ENCODE measurements around the gene ABCF3. TPM values are rescaled to one million over a fixed set of nuclear protein-coding genes. Genes with fewer than 3 reads are reported as not detected.

Gene ABCF3
- 10 to 100 TPM; 60.4 TPM for total RNA-seq

DNA sequence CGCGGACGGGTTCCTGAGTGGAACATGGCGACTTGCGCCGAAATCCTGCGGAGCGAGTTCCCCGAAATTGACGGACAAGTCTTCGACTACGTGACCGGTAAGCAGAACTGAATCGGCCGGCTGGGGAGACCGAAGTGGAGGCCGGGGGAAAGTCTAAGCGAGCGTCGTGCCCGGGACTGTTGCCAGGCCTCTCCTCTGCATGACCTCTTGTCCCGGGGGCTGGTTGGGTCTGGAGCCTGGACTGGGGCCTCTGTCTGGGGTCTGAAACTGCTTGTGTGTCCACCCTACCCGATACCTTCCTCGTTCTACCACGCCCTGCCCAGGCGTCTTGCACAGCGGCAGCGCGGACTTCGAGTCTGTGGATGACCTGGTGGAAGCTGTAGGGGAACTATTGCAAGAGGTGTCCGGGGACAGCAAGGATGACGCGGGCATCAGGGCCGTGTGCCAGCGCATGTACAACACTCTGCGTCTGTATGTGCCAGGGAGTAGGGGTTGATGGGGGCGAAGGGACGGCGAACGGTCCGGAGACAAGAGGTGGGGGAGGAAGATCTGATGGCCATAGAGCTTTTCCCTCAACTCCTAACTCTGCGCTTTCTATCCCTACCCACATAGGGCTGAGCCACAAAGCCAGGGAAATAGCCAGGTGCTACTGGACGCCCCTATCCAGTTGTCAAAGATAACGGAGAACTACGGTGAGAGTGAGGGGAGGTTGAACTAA lies at the start of gene ABCF3:
Gene ABCF3, plus strand, starts transcription at position 16 of the 718 bp plus-strand sequence. Its CDS starts 9 bp downstream, at position 25.

GRCh38 chr3:184154885-184155643 lies 30.9 kb upstream of the ABCF3 start, which contains the start of gene DVL3:
TSS of gene DVL3 (plus strand) at chr3:184155377. CDS start at chr3:184155636, 259 bp downstream.

DNA sequence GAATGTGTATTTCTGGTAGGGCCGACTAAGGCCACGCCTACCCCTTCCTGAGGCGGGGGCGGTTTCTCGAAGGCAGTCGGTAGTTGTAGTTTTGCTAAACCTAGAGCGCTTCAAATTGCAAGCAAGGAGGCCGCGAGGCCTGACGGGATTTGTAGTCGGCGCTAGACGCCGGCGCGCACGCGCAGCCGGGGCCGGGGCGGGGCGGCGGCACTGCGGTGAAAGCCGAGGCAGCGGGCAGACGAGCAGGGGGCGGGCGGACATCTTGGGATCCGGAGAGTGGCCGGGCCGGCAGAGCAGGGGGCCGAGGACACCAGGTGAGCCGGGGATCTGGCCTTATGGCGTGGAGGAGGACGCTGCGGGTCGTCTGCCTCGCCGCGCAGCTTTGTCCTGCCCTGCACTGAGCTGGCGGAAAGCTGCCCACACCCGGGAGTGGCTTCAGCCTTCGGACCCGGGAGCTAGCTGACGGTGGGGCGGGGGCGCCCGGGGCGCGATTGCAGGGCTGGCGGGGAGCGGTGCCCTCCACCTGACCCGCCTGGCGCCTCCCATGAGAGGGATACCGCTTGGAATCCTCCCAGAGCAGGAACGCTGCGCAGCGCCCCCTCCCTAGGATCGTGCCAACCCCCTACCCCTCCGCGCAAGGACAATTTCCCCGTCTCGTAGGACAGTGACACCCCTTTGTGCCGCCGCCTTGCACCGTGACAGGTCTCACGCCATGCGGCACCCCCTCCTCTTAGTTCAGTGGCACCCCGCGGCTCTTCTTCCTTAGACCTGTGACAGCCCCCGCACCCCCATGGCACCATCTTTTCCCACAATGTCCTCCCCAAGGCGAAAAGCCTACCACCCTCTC lies 11.1 kb upstream of the ABCF3 start, which contains the start of gene AP2M1:
Gene AP2M1, plus strand, starts transcription at position 210 of the 847 bp plus-strand sequence. CDS start 2,139 bp downstream, outside the sequence.

DNA sequence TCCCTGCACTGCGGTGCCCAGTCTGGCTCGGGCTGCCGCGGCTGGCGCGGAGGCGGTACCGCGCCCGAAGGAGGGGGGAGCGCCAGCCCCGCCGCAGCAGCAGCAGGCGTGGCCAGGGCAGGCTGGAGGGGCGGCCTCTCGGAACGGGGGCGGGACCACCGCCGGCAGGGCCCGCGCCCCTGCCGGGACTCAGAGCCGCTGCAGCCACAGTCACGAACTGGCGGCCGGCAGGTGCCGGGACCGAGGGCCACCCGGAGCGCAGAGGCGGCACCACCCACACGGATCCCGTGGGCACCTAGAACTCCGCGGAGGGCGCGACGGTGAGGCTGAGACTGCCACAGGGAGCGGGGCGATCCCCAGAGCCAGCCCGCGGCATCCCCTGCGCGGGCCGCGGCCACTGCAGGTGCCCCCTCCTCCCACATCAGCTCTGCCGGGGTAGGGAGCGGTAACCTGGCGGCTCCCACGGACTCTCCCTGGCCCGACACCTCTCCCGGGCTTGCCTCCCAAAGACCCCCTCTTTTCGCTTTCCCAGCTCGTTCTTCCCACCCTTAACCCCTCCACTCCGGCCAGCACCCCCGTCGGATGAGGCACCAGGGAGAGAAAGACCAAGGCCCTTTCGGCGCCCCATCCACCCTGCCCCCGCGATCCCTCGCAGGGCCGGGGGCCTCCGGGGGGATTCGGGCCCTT lies 43.5 kb downstream of the ABCF3 start, which contains the start of gene VWA5B2:
Gene VWA5B2, plus strand, starts transcription at position 192 of the 687 bp plus-strand sequence. CDS start 944 bp downstream, outside the sequence.

Small RNA genes within 50 kb of the gene (microRNA-seq; reads per million reads assigned to microRNA genes)
- not detected for gene MIR1224 (ENCODE audit: borderline microRNAs expressed, borderline replicate concordance)

Other genes with a start within 250 kb of the ABCF3 start
- 10 to 100 TPM; 22.6 to 23.8 TPM for gene ABCC5, start 168.3 kb upstream of the ABCF3 start, total RNA-seq
- gene HTR3D, start 154.5 kb upstream of the ABCF3 start, total RNA-seq: not detected
- not detected for gene HTR3C, start 133.2 kb upstream of the ABCF3 start, total RNA-seq
- not detected for gene HTR3E, start 89.1 kb upstream of the ABCF3 start, total RNA-seq
- 10 to 100 TPM; 48.1 to 51.4 TPM for gene EIF2B5, start 50.8 kb upstream of the ABCF3 start, total RNA-seq
- 10 to 100 TPM; 33.3 to 37.5 TPM for gene DVL3, start 30.8 kb upstream of the ABCF3 start, total RNA-seq
- 100 to 1,000 TPM; 199 to 214 TPM for gene AP2M1, start 11.3 kb upstream of the ABCF3 start, total RNA-seq
- not detected for gene VWA5B2, start 43.4 kb downstream of the ABCF3 start, total RNA-seq
- 10 to 100 TPM; 37.9 to 41.2 TPM for gene ALG3, start 62.8 kb downstream of the ABCF3 start, total RNA-seq
- 1 to 10 TPM; 3.3 to 4.3 TPM for gene EEF1AKMT4, start 63.5 kb downstream of the ABCF3 start, total RNA-seq
- not detected for gene CAMK2N2, start 75.4 kb downstream of the ABCF3 start, total RNA-seq
- not detected for gene ECE2, start 89.8 kb downstream of the ABCF3 start, total RNA-seq
- gene PSMD2, start 113.0 kb downstream of the ABCF3 start, total RNA-seq: 100 to 1,000 TPM; 150 to 153 TPM
- gene EIF4G1, start 128.4 kb downstream of the ABCF3 start, total RNA-seq: 100 to 1,000 TPM; 240 to 246 TPM
- 1 to 10 TPM; 5.8 to 6.1 TPM for gene FAM131A, start 151.4 kb downstream of the ABCF3 start, total RNA-seq
- 1 to 10 TPM; 3.1 to 4.1 TPM for gene CLCN2, start 175.4 kb downstream of the ABCF3 start, total RNA-seq
- gene POLR2H, start 175.5 kb downstream of the ABCF3 start, total RNA-seq: 10 to 100 TPM; 74.2 to 78.3 TPM
- not detected for gene THPO, start 192.0 kb downstream of the ABCF3 start, total RNA-seq
- gene CHRD, start 193.9 kb downstream of the ABCF3 start, total RNA-seq: not detected

All from activated naive CD4-positive, alpha-beta T cell treated with anti-CD3 and anti-CD28 coated beads, Interleukin-2, amount 10 ng/mL, durations not matched to agents 5 hours and 36 hours (primary cell).